Stimulated activated CD4-positive, alpha-beta T cell treated with anti-CD3 and anti-CD28 coated beads, Interleukin-4, amount 100 ng/mL, for 48 hours (primary cell): ENCODE data around the gene WRAP73.
A peak's percentile ranks its signal among the peaks of the same experiment; 100 is the strongest.
"Not testable (repeated sequence)": the region's sequence is repeated elsewhere in the genome, so short reads cannot be mapped to it uniquely, and the experiment has no call there.

Experiments
- DNase-seq, 2 donors: peaks; one replicate each; pipeline ENCODE4 v3.0.0-alpha.2; 2020; ENCODE audit warnings: low read depth in 2 of 2

WRAP73 gene

GRCh38 chr1:3630161-3630611 is 19.7 kb downstream of the WRAP73 start:
- DNase-seq = no peak

- DNase-seq = no peak
Observed at GRCh38 chr1:3629561-3630160, 20.2 kb downstream of the WRAP73 start.

- DNase-seq = no peak
Observed at GRCh38 chr1:3628445-3628844, 21.5 kb downstream of the WRAP73 start.

GRCh38 chr1:3627515-3628253 is 22.2 kb downstream of the WRAP73 start:
- no peak for DNase-seq

- no peak for DNase-seq
Observed at GRCh38 chr1:3626025-3626424, 23.9 kb downstream of the WRAP73 start.

GRCh38 chr1:3625151-3625907 is 24.6 kb downstream of the WRAP73 start:
- DNase-seq = no peak

- DNase-seq = peak; percentile 97 to 98
Observed at GRCh38 chr1:3624200-3625136, 25.4 kb downstream of the WRAP73 start, which contains the start of gene TPRG1L. Gene TPRG1L, plus strand, starts transcription at chr1:3625015. Its CDS starts 58 bp downstream, at chr1:3625073.

- no peak for DNase-seq
Observed at GRCh38 chr1:3623441-3624199, 26.3 kb downstream of the WRAP73 start.

GRCh38 chr1:3622102-3622501 is 27.8 kb downstream of the WRAP73 start:
- not testable (repeated sequence) for DNase-seq

- not testable (repeated sequence) for DNase-seq
Observed at GRCh38 chr1:3621151-3621671, 28.7 kb downstream of the WRAP73 start.

GRCh38 chr1:3620708-3621107 is 29.2 kb downstream of the WRAP73 start:
- DNase-seq = no peak

GRCh38 chr1:3618881-3619671 is 30.8 kb downstream of the WRAP73 start:
- peak; percentile 63 to 65 for DNase-seq

- DNase-seq = no peak
Observed at GRCh38 chr1:3618531-3618880, 31.4 kb downstream of the WRAP73 start.

GRCh38 chr1:3617806-3618345 is 32.0 kb downstream of the WRAP73 start:
- DNase-seq = no peak

- DNase-seq = no peak
Observed at GRCh38 chr1:3616861-3617260, 33.0 kb downstream of the WRAP73 start.

GRCh38 chr1:3614755-3615742 is 34.9 kb downstream of the WRAP73 start:
- DNase-seq = no peak

GRCh38 chr1:3612123-3612522 is 37.8 kb downstream of the WRAP73 start:
- no peak for DNase-seq
